ENCODE measurements around the gene CHST14.

Gene CHST14

GRCh38 chr15:40428185-40428584 lies 42.6 kb upstream of the CHST14 start:
- no peak for DNase-seq
- H3K36me3 ChIP-seq (replicated peaks) = no peaks in the 10 kb centered on the region
- in situ Hi-C loops (cut with HindIII; ENCODE audit: low pct_ligation_motif_present, low sequenced_read_pairs) = no loop called here
- H3K4me3 ChIP-seq (ENCODE audit: low read depth, low read length) = no peak overlapping the region
- H3K27ac ChIP-seq = no peak overlapping the region
- peaks cover 9% of the 10 kb centered on the region for H3K27me3 ChIP-seq (replicated peaks)
- TF ChIP-seq CTCF (IDR thresholded peaks at IDR 0.05; ENCODE audit: low read depth, low read length, missing control alignments) = no peak

- Histone ChIP-seq H3K4me3 (ENCODE audit: low read depth, low read length) (no peak overlapping the region), H3K27ac (no peak overlapping the region), H3K36me3 (replicated peaks) (no peaks in the 10 kb centered on the region), H3K27me3 (replicated peaks) (peaks cover 14% of the 10 kb centered on the region)
- no peak for DNase-seq
- TF ChIP-seq CTCF (IDR thresholded peaks at IDR 0.05; ENCODE audit: low read depth, low read length, missing control alignments) = no peak
- in situ Hi-C loops (cut with HindIII; ENCODE audit: low pct_ligation_motif_present, low sequenced_read_pairs) = no loop called here
Observed at GRCh38 chr15:40429068-40429710, 41.6 kb upstream of the CHST14 start.

GRCh38 chr15:40430271-40430805 lies 40.4 kb upstream of the CHST14 start:
- DNase-seq = no peak
- in situ Hi-C loops (cut with HindIII; ENCODE audit: low pct_ligation_motif_present, low sequenced_read_pairs) = no loop called here
- H3K4me3 ChIP-seq (ENCODE audit: low read depth, low read length) = no peak overlapping the region

GRCh38 chr15:40435023-40435709 lies 35.6 kb upstream of the CHST14 start:
- peaks cover 46% of the 10 kb centered on the region for H3K27me3 ChIP-seq (replicated peaks)
- no peak overlapping the region for H3K4me3 ChIP-seq (ENCODE audit: low read depth, low read length)
- no peaks in the 10 kb centered on the region for H3K36me3 ChIP-seq (replicated peaks)
- no peak overlapping the region for H3K27ac ChIP-seq
- no peak for DNase-seq
- in situ Hi-C loops (cut with HindIII; ENCODE audit: low pct_ligation_motif_present, low sequenced_read_pairs) = no loop called here
- TF ChIP-seq CTCF (IDR thresholded peaks at IDR 0.05; ENCODE audit: low read depth, low read length, missing control alignments) = no peak

More at GRCh38 chr15:40430271-40430805, 40.4 kb upstream of the CHST14 start:
- TF ChIP-seq CTCF (IDR thresholded peaks at IDR 0.05; ENCODE audit: low read depth, low read length, missing control alignments) = no peak
- Histone ChIP-seq H3K27me3 (replicated peaks) (peaks cover 25% of the 10 kb centered on the region), H3K27ac (no peak overlapping the region), H3K36me3 (replicated peaks) (no peaks in the 10 kb centered on the region)

GRCh38 chr15:40435710-40436089 lies 35.1 kb upstream of the CHST14 start:
- Histone ChIP-seq H3K27me3 (replicated peaks) (peaks cover 42% of the 10 kb centered on the region), H3K4me3 (ENCODE audit: low read depth, low read length) (no peak overlapping the region), H3K36me3 (replicated peaks) (no peaks in the 10 kb centered on the region), H3K27ac (no peak overlapping the region)
- in situ Hi-C loops (cut with HindIII; ENCODE audit: low pct_ligation_motif_present, low sequenced_read_pairs) = no loop called here
- no peak for DNase-seq
- TF ChIP-seq CTCF (IDR thresholded peaks at IDR 0.05; ENCODE audit: low read depth, low read length, missing control alignments) = no peak
